ENCODE measurements around the gene SLC22A3. TPM values are rescaled to one million over a fixed set of nuclear protein-coding genes. Genes with fewer than 3 reads are reported as not detected.
"Not testable (repeated sequence)": the region's sequence is repeated elsewhere in the genome, so short reads cannot be mapped to it uniquely, and the experiment has no call there.

The SLC22A3 gene
- total and polyA plus RNA-seq, 3 donors from 2014 or later, result 5.7 to 10.3 (median 6.9) TPM

DNA sequence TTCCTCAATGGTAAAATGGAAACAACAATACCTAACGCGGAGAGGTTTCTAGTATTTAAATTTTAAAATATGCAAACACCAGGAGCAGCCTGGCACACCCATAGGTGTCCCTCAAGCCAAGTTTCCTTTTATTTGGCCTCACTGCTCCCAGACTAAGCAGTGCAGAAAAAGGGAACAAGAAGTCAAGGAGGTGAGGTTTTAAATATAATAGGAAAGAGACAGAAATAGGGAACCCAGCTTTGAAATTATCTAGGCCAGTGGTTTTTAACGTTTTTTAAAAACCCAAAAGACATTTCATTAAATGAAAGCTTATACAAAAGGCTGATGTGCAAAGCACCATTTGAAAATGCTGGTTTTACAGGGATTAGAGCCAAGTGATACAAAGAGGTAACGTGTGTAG lies 109.6 kb downstream of the SLC22A3 start:
- H3K27me3 ChIP-seq, result no peaks in the 10 kb centered on the region
- WGBS, 2 donors, result 50 to 61% methylated on average over 4 of the region's 4 CpGs
- no peaks in the 10 kb centered on the region for H3K4me1 ChIP-seq
- TF ChIP-seq, protein P1, sequence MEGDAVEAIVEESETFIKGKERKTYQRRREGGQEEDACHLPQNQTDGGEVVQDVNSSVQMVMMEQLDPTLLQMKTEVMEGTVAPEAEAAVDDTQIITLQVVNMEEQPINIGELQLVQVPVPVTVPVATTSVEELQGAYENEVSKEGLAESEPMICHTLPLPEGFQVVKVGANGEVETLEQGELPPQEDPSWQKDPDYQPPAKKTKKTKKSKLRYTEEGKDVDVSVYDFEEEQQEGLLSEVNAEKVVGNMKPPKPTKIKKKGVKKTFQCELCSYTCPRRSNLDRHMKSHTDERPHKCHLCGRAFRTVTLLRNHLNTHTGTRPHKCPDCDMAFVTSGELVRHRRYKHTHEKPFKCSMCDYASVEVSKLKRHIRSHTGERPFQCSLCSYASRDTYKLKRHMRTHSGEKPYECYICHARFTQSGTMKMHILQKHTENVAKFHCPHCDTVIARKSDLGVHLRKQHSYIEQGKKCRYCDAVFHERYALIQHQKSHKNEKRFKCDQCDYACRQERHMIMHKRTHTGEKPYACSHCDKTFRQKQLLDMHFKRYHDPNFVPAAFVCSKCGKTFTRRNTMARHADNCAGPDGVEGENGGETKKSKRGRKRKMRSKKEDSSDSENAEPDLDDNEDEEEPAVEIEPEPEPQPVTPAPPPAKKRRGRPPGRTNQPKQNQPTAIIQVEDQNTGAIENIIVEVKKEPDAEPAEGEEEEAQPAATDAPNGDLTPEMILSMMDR (IDR thresholded peaks at IDR 0.05), result no peak
- no peak for TF ChIP-seq POLR2A (IDR thresholded peaks at IDR 0.05)
- no peak overlapping the region for H3K27ac ChIP-seq
- DNase-seq, result no peak
- intact Hi-C loops (cut with DNase I; ENCODE audit: low total_unique reads), result loop anchor here (2.0 to 10.0 kb wide), 3 partner anchors 77 to 593 kb away; no protein-coding TSS in a partner anchor
- no peaks in the 10 kb centered on the region for H3K36me3 ChIP-seq (ENCODE audit: low read depth, missing control alignments)
- H3K9me3 ChIP-seq, result no peaks in the 10 kb centered on the region
- H3K4me3 ChIP-seq, result no peak overlapping the region

DNA sequence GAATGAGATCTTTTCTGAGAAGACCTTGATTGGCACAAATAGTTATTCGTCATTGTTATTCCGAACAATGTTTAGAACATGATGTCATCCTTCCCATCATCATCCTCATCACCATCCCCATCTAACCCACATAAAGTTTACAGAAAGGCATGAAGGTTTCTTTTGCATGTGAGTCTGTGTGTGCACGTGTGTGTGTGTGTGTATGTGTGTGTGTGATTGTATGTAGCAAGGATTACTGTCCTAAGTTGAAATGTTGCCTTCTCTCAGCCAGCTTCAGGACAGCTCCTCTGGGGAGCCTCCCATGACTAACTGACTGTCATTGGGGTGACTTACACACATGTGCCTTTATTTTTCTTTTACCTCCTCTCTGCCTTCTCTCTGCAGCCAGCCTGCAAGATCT lies 113.5 kb downstream of the SLC22A3 start:
- no peak for TF ChIP-seq POLR2A (IDR thresholded peaks at IDR 0.05)
- TF ChIP-seq, protein P1 (IDR thresholded peaks at IDR 0.05), result no peak
- no peaks in the 10 kb centered on the region for H3K36me3 ChIP-seq (ENCODE audit: low read depth, missing control alignments)
- no peaks in the 10 kb centered on the region for H3K27me3 ChIP-seq
- H3K4me3 ChIP-seq, result no peak overlapping the region
- no peaks in the 10 kb centered on the region for H3K9me3 ChIP-seq
- no peak for DNase-seq
- intact Hi-C loops (cut with DNase I; ENCODE audit: low total_unique reads), result no loop called here
- no peak overlapping the region for H3K27ac ChIP-seq
- H3K4me1 ChIP-seq, result no peaks in the 10 kb centered on the region
- WGBS, 2 donors, result 86 to 87% methylated on average over 3 of the region's 3 CpGs

DNA sequence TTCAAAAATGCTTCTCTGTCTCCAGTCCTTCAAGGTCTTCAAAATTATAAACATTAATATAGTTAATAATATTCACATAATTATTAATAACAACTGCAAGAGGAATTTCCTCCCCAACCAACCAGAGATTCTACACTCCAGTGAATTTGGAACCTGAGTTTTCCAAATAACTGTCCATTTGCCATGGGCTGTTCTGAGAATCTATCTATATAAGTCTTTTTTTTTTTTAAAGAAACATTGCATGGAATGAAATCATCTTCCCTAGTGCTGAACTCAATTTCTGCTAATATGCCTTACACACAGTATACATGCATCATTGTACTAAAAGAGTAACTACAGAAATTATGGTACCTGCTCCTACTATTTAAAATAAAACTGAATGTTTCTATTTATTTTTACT lies 113.9 kb downstream of the SLC22A3 start:
- Histone ChIP-seq H3K4me1 (no peaks in the 10 kb centered on the region), H3K36me3 (ENCODE audit: low read depth, missing control alignments) (no peaks in the 10 kb centered on the region), H3K27ac (no peak overlapping the region), H3K9me3 (no peaks in the 10 kb centered on the region), H3K27me3 (no peaks in the 10 kb centered on the region), H3K4me3 (no peak overlapping the region)
- no peak for DNase-seq
- intact Hi-C loops (cut with DNase I; ENCODE audit: low total_unique reads), result no loop called here
- no peak for TF ChIP-seq POLR2A (IDR thresholded peaks at IDR 0.05)
- TF ChIP-seq, protein P1 (IDR thresholded peaks at IDR 0.05), result no peak

DNA sequence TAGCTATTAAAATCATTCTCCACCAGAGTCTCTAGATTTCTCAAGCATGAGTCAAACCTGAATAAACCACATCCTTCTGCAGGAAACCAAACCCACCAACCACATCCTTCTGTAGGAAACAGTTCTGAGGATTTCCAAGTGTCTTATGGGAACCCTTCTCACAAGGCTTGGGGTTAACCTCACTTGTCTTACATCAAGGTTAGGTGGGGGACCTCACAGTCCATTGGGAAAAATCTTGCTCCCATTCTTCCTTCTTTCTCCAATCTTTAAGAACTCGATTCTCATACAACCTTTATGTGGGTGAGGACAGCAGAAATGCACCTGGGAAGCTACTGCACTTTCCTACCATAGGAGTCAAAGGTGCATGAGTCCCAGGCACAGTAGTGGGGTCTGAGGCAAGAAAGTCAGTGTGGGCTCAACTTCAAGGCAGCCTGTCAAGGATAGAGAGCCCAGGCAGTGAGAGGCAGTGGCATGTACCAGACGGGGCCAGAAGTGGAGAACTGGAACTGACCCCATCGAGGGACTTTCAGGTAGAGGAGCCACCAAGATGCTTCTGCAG lies 114.5 kb downstream of the SLC22A3 start:
- H3K9me3 ChIP-seq, result no peaks in the 10 kb centered on the region
- H3K4me3 ChIP-seq, result no peak overlapping the region
- no peak for DNase-seq
- no peaks in the 10 kb centered on the region for H3K36me3 ChIP-seq (ENCODE audit: low read depth, missing control alignments)
- no peak overlapping the region for H3K27ac ChIP-seq
- intact Hi-C loops (cut with DNase I; ENCODE audit: low total_unique reads), result no loop called here
- WGBS, 2 donors, result 70 to 82% methylated on average over 3 of the region's 3 CpGs
- no peaks in the 10 kb centered on the region for H3K27me3 ChIP-seq
- TF ChIP-seq POLR2A (IDR thresholded peaks at IDR 0.05), result no peak
- TF ChIP-seq, protein P1 (IDR thresholded peaks at IDR 0.05), result no peak
- no peaks in the 10 kb centered on the region for H3K4me1 ChIP-seq

DNA sequence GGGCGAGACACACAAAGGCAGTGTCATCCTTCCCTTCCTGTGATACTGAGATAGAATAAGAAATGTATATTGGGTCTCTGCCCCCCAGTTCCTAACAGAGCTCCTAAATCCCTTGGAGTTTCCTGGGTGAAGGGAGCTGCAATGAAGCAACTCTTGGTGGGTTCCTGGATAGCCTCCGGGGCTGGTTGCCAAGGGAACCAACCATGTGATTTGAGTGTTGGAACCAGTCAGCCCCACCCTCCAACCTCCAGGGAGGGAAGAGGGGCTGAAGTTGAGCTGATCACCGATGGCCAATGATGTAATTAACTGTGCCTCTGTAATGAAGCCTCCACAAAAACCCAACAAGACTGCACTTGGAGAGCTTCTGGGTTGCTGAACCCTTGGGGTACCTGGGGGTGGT lies 116.6 kb downstream of the SLC22A3 start:
- no peak for TF ChIP-seq POLR2A (IDR thresholded peaks at IDR 0.05)
- TF ChIP-seq, protein P1 (IDR thresholded peaks at IDR 0.05), result no peak
- H3K9me3 ChIP-seq, result no peaks in the 10 kb centered on the region
- no peak overlapping the region for H3K4me3 ChIP-seq
- H3K27me3 ChIP-seq, result no peaks in the 10 kb centered on the region
- intact Hi-C loops (cut with DNase I; ENCODE audit: low total_unique reads), result no loop called here
- no peak overlapping the region for H3K27ac ChIP-seq
- no peak for DNase-seq
- 87 to 89% methylated on average over 1 to 3 of the region's 3 CpGs for WGBS, 2 donors
- no peaks in the 10 kb centered on the region for H3K36me3 ChIP-seq (ENCODE audit: low read depth, missing control alignments)
- H3K4me1 ChIP-seq, result no peaks in the 10 kb centered on the region

DNA sequence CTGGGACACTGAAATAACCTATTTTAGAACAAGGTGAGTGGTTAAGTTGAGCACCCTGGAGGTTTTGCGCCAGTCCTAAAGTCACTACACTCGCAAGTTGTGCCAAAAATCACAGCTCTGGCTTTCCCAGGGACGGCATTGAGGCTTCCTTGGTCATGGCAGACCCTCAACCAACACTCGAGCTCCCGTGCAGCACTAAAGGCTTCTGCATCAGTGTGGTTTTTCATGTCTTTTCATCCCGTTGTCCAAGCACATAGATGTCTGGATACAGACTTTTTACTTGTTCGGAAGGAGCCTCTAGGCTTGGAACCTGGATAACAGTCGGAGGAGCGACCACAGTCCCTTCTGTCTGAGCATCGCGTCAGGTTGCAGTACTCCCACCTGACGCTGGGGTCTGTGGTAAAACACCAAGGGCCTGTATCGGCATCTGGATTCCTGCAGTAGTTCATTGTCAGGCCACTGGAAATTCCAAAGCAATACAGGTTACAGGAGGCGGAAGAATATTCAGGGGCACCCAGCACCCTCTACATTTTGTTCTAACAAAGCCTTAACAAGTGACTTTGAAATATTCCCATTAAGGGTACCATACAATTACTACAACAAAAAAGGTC lies 119.2 kb downstream of the SLC22A3 start:
- H3K36me3 ChIP-seq (ENCODE audit: low read depth, missing control alignments); H3K27ac ChIP-seq; H3K4me1 ChIP-seq; H3K9me3 ChIP-seq; H3K4me3 ChIP-seq; intact Hi-C loops (cut with DNase I; ENCODE audit: low total_unique reads); H3K27me3 ChIP-seq; DNase-seq: not testable (repeated sequence)
- WGBS, 2 donors, result 74 to 79% methylated on average over 14 of the region's 14 CpGs

Data from testis (tissue), 3 donors.